Ascending aorta (tissue), 2 donors: Measurements from ENCODE around the gene HTT-AS. TPM values are rescaled to one million over a fixed set of nuclear protein-coding genes. Genes with fewer than 3 reads are reported as not detected.

ENCODE experiments used
- DNase-seq, 2 donors: peaks; one replicate each; pipeline ENCODE4 v3.0.0-alpha.2; 2019; ENCODE audit warnings: low spot score in 2 of 2
- H3K27ac ChIP-seq, 2 donors: fragments of 200-600 bp; sonication (generic); one replicate each; pipeline ENCODE4 v1.5.1; 2016 to 2017; ENCODE audit warnings: mild to moderate bottlenecking in 1 of 2
- H3K27me3 ChIP-seq: fragments of 200-600 bp; sonication (generic); one replicate; pipeline ENCODE4 v1.5.1; 2017
- H3K36me3 ChIP-seq, 2 donors: fragments of 200-600 bp; sonication (generic); one replicate each; pipeline ENCODE4 v1.5.1; 2016
- H3K4me1 ChIP-seq, 2 donors: fragments of 200-600 bp; sonication (generic); one replicate each; pipeline ENCODE4 v1.5.1; 2016 to 2017; ENCODE audit warnings: mild to moderate bottlenecking in 1 of 2
- H3K4me3 ChIP-seq, 2 donors: fragments of 200-600 bp; sonication (generic); one replicate each; pipeline ENCODE4 v1.5.1; 2016 to 2017; ENCODE audit warnings: mild to moderate bottlenecking in 1 of 2
- H3K9me3 ChIP-seq, 2 donors: fragments of 200-600 bp; sonication (generic); one replicate each; pipeline ENCODE4 v1.5.1; 2016
- intact Hi-C: fragments of 100-400 bp; cut with DNase I; formaldehyde crosslinking; loops from one replicate; pipeline ENCODE4 v1.15.1; 2023
- total RNA-seq: library from RNA; depleted of rRNA; stranded (reverse); fragments of >200 nt; gene quantifications from one replicate; pipeline ENCODE4 v1.1.0, GENCODE V29; 2016
- TF ChIP-seq, protein P1 (sequence below), 3 experiments: fragments of 200-600 bp in 2 of 3; fragments of 450-650 bp in 1 of 3; sonication (generic) in 2 of 3; IDR thresholded peaks; one replicate each; pipeline ENCODE4 v1.5.1; 2016 to 2019; ENCODE audit warnings: antibody characterized with exemption in 3 of 3, mild to moderate bottlenecking in 1 of 3, moderate library complexity in 1 of 3

Gene HTT-AS
- total RNA-seq, 1 donor from 2014 or later, result not detected

DNA sequence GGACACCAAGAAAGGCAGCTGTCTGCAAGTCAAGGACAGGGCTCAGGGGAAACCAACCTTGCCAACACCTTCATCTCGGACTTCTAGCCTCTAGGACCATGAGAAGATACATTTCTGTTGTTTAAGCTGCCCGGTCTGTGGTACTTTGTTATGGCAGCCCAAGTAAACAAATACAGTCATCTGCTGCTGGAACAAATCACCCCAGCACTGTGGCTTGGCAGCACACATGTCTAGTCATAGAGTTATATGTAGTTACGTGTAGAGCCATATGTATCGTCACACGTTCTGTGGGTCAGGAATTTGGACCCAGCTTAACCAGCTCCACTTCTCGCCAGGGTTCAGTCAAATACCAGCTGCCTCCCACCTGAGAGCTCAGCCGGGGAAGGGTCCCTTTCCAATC, 2.5 kb downstream of the HTT-AS start:
- intact Hi-C loops, result loop anchor here (5.0 to 10.0 kb wide), 5 partner anchors 315 to 1217 kb away; partner anchors contain the start of genes CFAP99, HAUS3, LETM1 and MXD4
- no peak overlapping the region for H3K27ac ChIP-seq
- H3K9me3 ChIP-seq, result no peaks in the 10 kb centered on the region
- no peaks in the 10 kb centered on the region for H3K27me3 ChIP-seq
- DNase-seq, result no peak
- no peaks in the 10 kb centered on the region for H3K36me3 ChIP-seq
- H3K4me1 ChIP-seq, result peaks cover 12 to 13% of the 10 kb centered on the region in 2 donors
- TF ChIP-seq, protein P1, sequence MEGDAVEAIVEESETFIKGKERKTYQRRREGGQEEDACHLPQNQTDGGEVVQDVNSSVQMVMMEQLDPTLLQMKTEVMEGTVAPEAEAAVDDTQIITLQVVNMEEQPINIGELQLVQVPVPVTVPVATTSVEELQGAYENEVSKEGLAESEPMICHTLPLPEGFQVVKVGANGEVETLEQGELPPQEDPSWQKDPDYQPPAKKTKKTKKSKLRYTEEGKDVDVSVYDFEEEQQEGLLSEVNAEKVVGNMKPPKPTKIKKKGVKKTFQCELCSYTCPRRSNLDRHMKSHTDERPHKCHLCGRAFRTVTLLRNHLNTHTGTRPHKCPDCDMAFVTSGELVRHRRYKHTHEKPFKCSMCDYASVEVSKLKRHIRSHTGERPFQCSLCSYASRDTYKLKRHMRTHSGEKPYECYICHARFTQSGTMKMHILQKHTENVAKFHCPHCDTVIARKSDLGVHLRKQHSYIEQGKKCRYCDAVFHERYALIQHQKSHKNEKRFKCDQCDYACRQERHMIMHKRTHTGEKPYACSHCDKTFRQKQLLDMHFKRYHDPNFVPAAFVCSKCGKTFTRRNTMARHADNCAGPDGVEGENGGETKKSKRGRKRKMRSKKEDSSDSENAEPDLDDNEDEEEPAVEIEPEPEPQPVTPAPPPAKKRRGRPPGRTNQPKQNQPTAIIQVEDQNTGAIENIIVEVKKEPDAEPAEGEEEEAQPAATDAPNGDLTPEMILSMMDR (IDR thresholded peaks at IDR 0.05), result no peak
- H3K4me3 ChIP-seq, result no peak overlapping the region

DNA sequence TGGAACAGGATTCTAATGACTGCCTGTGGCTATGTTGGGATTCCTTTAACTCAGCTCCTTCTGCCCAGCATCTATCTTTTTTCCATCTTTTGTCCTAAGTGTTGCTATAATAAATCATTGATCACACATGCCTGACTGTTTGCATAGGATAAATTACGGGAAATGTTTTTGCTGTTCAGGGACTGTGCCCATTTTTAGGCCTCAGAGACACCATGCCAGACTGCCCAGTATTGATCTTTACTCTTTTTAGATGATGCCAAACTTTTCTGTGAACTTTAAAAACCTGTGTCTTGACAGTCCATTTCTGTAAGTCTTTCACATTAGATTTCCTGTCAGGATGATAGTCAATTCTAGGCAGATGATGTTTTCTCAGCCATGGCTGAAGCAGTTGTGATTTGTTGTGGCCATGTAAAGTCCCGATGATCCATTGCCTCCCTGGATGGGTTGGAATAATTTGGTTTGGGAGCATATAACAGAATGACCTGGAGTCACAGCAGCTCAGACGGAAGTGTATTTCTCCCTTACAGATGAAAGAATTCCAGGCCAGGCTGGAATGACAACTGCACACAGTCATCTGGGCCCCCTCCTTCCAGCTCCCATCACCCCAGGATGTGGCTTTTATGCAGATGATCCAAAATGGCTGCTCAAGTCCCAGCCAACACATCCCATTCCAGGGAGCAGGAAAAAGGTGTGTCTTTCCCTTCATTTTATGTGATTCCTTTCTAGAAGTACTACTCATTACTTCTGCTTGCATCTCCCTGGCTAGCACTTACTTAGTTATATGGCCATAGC, 3.4 kb downstream of the HTT-AS start:
- Histone ChIP-seq H3K27ac (no peak overlapping the region), H3K27me3 (no peaks in the 10 kb centered on the region), H3K9me3 (no peaks in the 10 kb centered on the region), H3K36me3 (no peaks in the 10 kb centered on the region), H3K4me1 (peaks cover 5 to 11% of the 10 kb centered on the region in 2 donors), H3K4me3 (no peak overlapping the region)
- TF ChIP-seq, protein P1 (IDR thresholded peaks at IDR 0.05), result no peak
- DNase-seq, result no peak
- intact Hi-C loops, result loop anchor here (5.0 to 10.0 kb wide), 5 partner anchors 314 to 1216 kb away; partner anchors contain the start of genes CFAP99, HAUS3, LETM1 and MXD4

DNA sequence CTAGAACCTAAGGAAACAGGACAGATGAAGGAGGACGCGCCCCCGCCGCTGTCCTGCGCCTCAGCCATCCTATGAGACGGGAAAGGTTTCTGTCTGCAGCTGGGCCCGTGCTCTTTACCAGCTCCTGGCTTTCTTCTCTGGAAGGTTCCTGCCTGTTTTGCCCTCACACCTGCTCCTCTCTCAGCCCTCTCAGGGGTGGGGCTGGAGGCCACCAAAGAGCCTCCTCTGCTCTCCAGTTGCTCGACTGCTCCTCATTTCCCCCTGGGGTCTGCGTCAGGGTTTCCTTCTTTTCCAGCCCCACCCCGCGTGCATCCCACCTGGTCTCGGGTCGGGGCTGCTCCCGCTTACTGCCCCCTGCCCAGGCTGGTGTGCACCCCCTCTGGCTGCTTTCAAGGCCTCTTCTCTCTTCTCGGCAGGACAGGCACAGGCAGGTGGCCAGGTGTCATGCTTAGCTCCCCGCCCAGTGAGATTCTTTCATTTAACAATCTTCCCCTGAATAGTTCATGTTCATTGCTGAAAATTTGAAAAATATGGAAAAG, 4.6 kb downstream of the HTT-AS start:
- intact Hi-C loops, result loop anchor here (5.0 to 10.0 kb wide), 5 partner anchors 312 to 1215 kb away; partner anchors contain the start of genes CFAP99, HAUS3, LETM1 and MXD4
- no peak overlapping the region for H3K4me3 ChIP-seq
- H3K4me1 ChIP-seq, result peaks cover 0 to 5% of the 10 kb centered on the region in 2 donors
- H3K27ac ChIP-seq, result no peak overlapping the region
- DNase-seq, result no peak
- no peaks in the 10 kb centered on the region for H3K9me3 ChIP-seq
- no peaks in the 10 kb centered on the region for H3K36me3 ChIP-seq
- no peaks in the 10 kb centered on the region for H3K27me3 ChIP-seq
- TF ChIP-seq, protein P1 (IDR thresholded peaks at IDR 0.05), result no peak

DNA sequence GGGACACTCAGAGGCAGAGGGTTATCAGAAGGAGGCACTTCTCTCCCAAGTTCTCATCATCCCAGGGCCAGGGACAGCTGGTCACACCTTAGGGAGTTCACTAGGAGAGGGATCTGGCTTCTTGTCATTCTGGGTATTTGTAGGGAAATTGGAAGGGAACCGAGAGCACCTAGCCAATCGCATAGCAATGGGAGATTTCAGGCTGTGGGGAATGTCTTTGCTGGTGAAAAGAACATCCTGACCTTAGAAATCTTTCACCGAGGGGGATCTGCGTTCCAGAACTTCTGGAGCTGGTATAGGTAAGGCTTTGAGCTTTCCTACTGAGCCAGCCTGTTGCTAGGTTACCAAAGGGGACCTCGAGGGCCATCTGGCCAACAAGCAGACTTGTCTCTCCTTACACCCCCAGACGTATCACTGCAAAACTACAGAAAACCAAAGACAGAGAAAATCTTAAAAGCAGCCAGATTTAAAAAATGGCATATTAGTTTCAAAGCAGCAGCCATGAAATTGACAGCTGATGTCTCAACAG, 6.8 kb downstream of the HTT-AS start:
- no peaks in the 10 kb centered on the region for H3K9me3 ChIP-seq
- H3K27me3 ChIP-seq, result no peaks in the 10 kb centered on the region
- no peaks in the 10 kb centered on the region for H3K36me3 ChIP-seq
- H3K27ac ChIP-seq, result no peak overlapping the region
- intact Hi-C loops, result no loop called here
- TF ChIP-seq, protein P1 (IDR thresholded peaks at IDR 0.05), result no peak
- DNase-seq, result no peak
- no peak overlapping the region for H3K4me3 ChIP-seq
- no peaks in the 10 kb centered on the region for H3K4me1 ChIP-seq

DNA sequence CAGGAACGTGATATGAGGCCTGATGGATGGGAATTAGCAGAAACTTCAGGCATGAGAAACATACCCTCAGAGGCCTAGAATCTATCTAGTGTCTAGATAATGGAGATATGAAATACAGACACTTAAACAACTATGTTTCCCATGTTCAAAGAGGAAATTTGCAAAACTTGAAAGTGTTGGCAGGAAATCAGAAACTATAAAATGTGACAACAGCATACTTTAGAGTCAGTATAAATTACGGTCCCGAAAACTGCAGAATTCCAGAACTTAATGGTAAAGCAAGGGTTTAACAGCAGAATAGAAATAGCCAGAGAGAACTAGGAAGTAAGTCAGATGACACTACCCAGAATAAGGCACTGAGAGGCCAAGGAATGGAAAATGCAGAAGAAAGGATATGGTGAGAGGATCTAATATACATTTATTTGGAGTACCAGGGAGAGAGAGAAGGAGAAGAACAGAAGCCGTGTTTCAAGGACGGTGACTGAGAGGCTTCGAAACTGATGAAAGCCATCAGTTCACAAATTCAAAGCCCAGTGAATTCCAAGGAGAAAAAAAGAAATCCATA, 7.4 kb downstream of the HTT-AS start:
- no peak for DNase-seq
- TF ChIP-seq, protein P1 (IDR thresholded peaks at IDR 0.05), result no peak
- H3K27me3 ChIP-seq, result no peaks in the 10 kb centered on the region
- H3K27ac ChIP-seq, result no peak overlapping the region
- no peak overlapping the region for H3K4me3 ChIP-seq
- H3K4me1 ChIP-seq, result no peaks in the 10 kb centered on the region
- intact Hi-C loops, result no loop called here
- H3K36me3 ChIP-seq, result no peaks in the 10 kb centered on the region
- H3K9me3 ChIP-seq, result no peaks in the 10 kb centered on the region
